GM23338 (cell line): ENCODE data around the gene PEPD. TPM values are rescaled to one million over a fixed set of nuclear protein-coding genes. Genes with fewer than 3 reads are reported as not detected.
"Not testable (repeated sequence)": the region's sequence is repeated elsewhere in the genome, so short reads cannot be mapped to it uniquely, and the experiment has no call there.

Experiments
- ATAC-seq: fragments of 200-7000 bp; cut with Tn5 transposase; 3 replicates; pipeline ENCODE4 v1.9.1; 2020
- DNase-seq: peaks from one replicate; pipeline ENCODE4 v3.0.0-alpha.2; 2015; ENCODE audit warnings: low spot score
- H2AFZ ChIP-seq: fragments of 200-600 bp; sonication (generic); 2 replicates; pipeline ENCODE4 v1.8.0; 2016; ENCODE audit warnings: antibody characterized with exemption, mild to moderate bottlenecking, moderate library complexity
- H3F3A ChIP-seq: fragments of 200-600 bp; sonication (generic); replicated peaks from 2 replicates; pipeline ENCODE4 v1.8.0; 2017; ENCODE audit warnings: antibody characterized with exemption, mixed run types, low read depth
- H3K27ac ChIP-seq: fragments of 200-600 bp; sonication (generic); 2 replicates; pipeline ENCODE4 v1.6.1; 2016; ENCODE audit warnings: low read depth
- H3K27me3 ChIP-seq: fragments of 200-600 bp; sonication (generic); 2 replicates; pipeline ENCODE4 v1.8.0; 2016; ENCODE audit warnings: mild to moderate bottlenecking, mixed run types, moderate library complexity; ENCODE audit not compliant: insufficient read depth
- H3K36me3 ChIP-seq: fragments of 200-600 bp; sonication (generic); 2 replicates; pipeline ENCODE4 v1.8.0; 2016; ENCODE audit warnings: mild to moderate bottlenecking; ENCODE audit not compliant: insufficient read depth
- H3K4me1 ChIP-seq: fragments of 200-600 bp; sonication (generic); 2 replicates; pipeline ENCODE4 v1.8.0; 2016; ENCODE audit warnings: mild to moderate bottlenecking, moderate library complexity; ENCODE audit not compliant: insufficient read depth
- H3K4me2 ChIP-seq: fragments of 200-600 bp; sonication (generic); 2 replicates; pipeline ENCODE4 v1.7.1; 2017; ENCODE audit warnings: mixed run types
- H3K4me3 ChIP-seq: fragments of 200-600 bp; sonication (generic); 2 replicates; pipeline ENCODE4 v1.6.1; 2016; ENCODE audit warnings: mixed run types
- H3K79me2 ChIP-seq: fragments of 200-600 bp; sonication (generic); replicated peaks from 2 replicates; pipeline ENCODE4 v1.8.0; 2017; ENCODE audit warnings: mild to moderate bottlenecking; ENCODE audit not compliant: insufficient read depth
- H3K9me2 ChIP-seq: fragments of 200-600 bp; sonication (generic); 2 replicates; pipeline ENCODE4 v1.8.0; 2017; ENCODE audit not compliant: insufficient read depth
- H4K20me1 ChIP-seq: fragments of 200-600 bp; sonication (generic); replicated peaks from 2 replicates; pipeline ENCODE4 v1.8.0; 2017; ENCODE audit warnings: mild to moderate bottlenecking; ENCODE audit not compliant: insufficient read depth
- H3K27ac Mint-ChIP-seq: 2 replicates; pipeline ENCODE4 v1.8.0; 2020; ENCODE audit warnings: inconsistent platforms, mild to moderate bottlenecking, moderate library complexity, mixed read lengths
- H3K27me3 Mint-ChIP-seq: 3 replicates; pipeline ENCODE4 v1.8.0; 2022; ENCODE audit warnings: low read depth, mild to moderate bottlenecking, moderate library complexity, mixed read lengths, inconsistent platforms; ENCODE audit not compliant: insufficient read depth, poor library complexity
- H3K36me3 Mint-ChIP-seq: 3 replicates; pipeline ENCODE4 v1.8.0; 2021; ENCODE audit warnings: low read depth, mild to moderate bottlenecking, inconsistent platforms, moderate library complexity, mixed read lengths
- H3K4me1 Mint-ChIP-seq: 3 replicates; pipeline ENCODE4 v1.8.0; 2020; ENCODE audit warnings: mild to moderate bottlenecking, inconsistent platforms, mixed read lengths
- H3K4me3 Mint-ChIP-seq: 3 replicates; pipeline ENCODE4 v1.8.0; 2021; ENCODE audit warnings: moderate library complexity, mild to moderate bottlenecking, inconsistent platforms, mixed read lengths
- H3K9me3 Mint-ChIP-seq: 3 replicates; pipeline ENCODE4 v1.8.0; 2020; ENCODE audit warnings: moderate library complexity, mild to moderate bottlenecking, inconsistent platforms, mixed read lengths
- EZH2 ChIP-seq: fragments of 200-600 bp; sonication (generic); IDR thresholded peaks from one replicate; pipeline ENCODE4 v1.8.0; 2017; ENCODE audit warnings: antibody characterized with exemption, mild to moderate bottlenecking, low read depth; ENCODE audit not compliant: unreplicated experiment
- EZH2phosphoT487 ChIP-seq: fragments of 200-600 bp; sonication (generic); IDR thresholded peaks from one replicate; pipeline ENCODE4 v1.8.1; 2018; ENCODE audit warnings: antibody characterized with exemption; ENCODE audit not compliant: unreplicated experiment
- JUNB ChIP-seq: IDR thresholded peaks from one replicate; pipeline ENCODE4 v1.6.1; 2016; ENCODE audit warnings: antibody characterized with exemption; ENCODE audit not compliant: unreplicated experiment
- POLR2AphosphoS5 ChIP-seq: IDR thresholded peaks from 2 replicates; pipeline ENCODE4 v1.6.1; 2016; ENCODE audit warnings: antibody characterized with exemption, low read depth
- STAT1 ChIP-seq: IDR thresholded peaks from one replicate; pipeline ENCODE4 v1.6.1; 2016; ENCODE audit warnings: antibody characterized with exemption; ENCODE audit not compliant: unreplicated experiment
- ZNF331 ChIP-seq: fragments of 250-450 bp; sonication (Bioruptor Pico); IDR thresholded peaks from 2 replicates; pipeline ENCODE4 v1.5.0; 2020; ENCODE audit warnings: low read depth, mild to moderate bottlenecking, moderate library complexity
- ZNF462 ChIP-seq: fragments of 250-450 bp; sonication (Bioruptor Pico); IDR thresholded peaks from 2 replicates; pipeline ENCODE4 v1.5.0; 2020; ENCODE audit warnings: mild to moderate bottlenecking, moderate library complexity
- polyA plus RNA-seq: library from polyadenylated mRNA; unstranded; fragments of >200 nt; fragmentation: Nextera tagmentation; extraction: Ambion mirVana; gene quantifications from 2 replicates; pipeline ENCODE4 v1.2.1, GENCODE V29; 2016
- total RNA-seq: library from RNA; depleted of rRNA; stranded (reverse); fragments of >200 nt; shearing (Covaris generic); gene quantifications from 2 replicates; pipeline ENCODE4 v1.2.3, GENCODE V29; 2014
- TF ChIP-seq, protein P1 (sequence below), 2 experiments: fragments of 200-600 bp in 1 of 2; sonication (generic) in 1 of 2; conservative IDR thresholded peaks; 2 replicates each; pipeline versions ENCODE4 v1.5.1 to v1.6.1; 2016 to 2017; ENCODE audit warnings: antibody characterized with exemption in 2 of 2, low read depth in 2 of 2, mild to moderate bottlenecking in 2 of 2, moderate library complexity in 1 of 2
- TF ChIP-seq, protein P2 (sequence below): IDR thresholded peaks from 2 replicates; pipeline ENCODE4 v1.6.1; 2016; ENCODE audit warnings: antibody characterized with exemption
- TF ChIP-seq, protein P3 (sequence below): IDR thresholded peaks from one replicate; pipeline ENCODE4 v1.6.1; 2018; ENCODE audit warnings: antibody characterized with exemption; ENCODE audit not compliant: unreplicated experiment

Gene PEPD
- total and polyA plus RNA-seq, 2 experiments from 2014 or later = 81.7 to 89.2 TPM

DNA sequence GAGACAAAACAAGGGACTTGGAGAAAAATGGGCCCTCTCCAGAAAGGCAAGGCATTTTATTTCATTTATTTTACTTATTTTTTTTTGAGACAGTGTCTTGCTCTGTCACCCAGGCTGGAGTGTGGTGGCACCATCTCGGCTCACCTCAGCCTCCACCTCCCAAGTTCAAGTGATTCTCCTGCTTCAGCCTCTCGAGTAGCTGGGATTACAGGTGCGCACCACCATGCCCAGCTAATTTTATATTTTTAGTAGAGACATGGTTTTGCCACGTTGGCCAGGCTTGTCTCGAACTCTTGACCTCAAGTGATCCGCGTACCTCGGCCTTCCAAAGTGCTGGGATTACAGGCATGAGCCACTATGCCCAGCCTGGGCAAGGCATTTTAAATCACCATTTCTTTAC, 31.0 kb downstream of the PEPD start:
- not testable (repeated sequence) for H3K27me3 Mint-ChIP-seq, ATAC-seq, H3K36me3 ChIP-seq, H3K4me3 Mint-ChIP-seq, H4K20me1 ChIP-seq, H3F3A ChIP-seq, H2AFZ ChIP-seq, H3K27ac Mint-ChIP-seq, H3K36me3 Mint-ChIP-seq, H3K4me3 ChIP-seq, H3K9me3 Mint-ChIP-seq, DNase-seq, H3K79me2 ChIP-seq, H3K27ac ChIP-seq, H3K9me2 ChIP-seq, H3K4me1 Mint-ChIP-seq, H3K27me3 ChIP-seq, H3K4me1 ChIP-seq, H3K4me2 ChIP-seq

DNA sequence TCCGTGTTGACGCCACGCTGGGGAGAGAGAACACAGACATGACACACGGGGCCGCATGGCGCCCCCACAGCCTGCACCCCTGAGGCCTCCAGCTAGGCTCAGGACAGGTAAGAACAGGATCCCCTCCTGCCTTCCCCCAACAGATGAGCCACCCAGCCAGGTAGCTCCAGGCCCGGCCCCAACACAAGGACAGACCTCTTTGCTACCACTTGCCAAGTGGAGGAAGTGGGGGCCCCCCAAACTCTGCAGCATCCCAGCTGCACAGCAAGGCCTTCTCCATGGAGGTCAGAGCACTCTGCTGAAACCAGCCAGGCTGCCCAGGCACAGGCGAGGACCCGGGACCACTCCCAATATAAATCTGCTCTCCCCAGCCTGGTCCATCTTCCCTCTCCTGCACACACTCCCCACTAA, 31.5 kb downstream of the PEPD start:
- ATAC-seq (no peak), DNase-seq (no peak)
- H3K36me3 Mint-ChIP-seq = peaks cover 4% of the 10 kb centered on the region; the same call in 2 of the 3 replicates
- Histone ChIP-seq H3K4me3 (no peak overlapping the region), H3K4me1 (no peaks in the 10 kb centered on the region), H3F3A (no peaks in the 10 kb centered on the region), H3K9me2 (no peaks in the 10 kb centered on the region), H3K36me3 (no peaks in the 10 kb centered on the region), H3K4me2 (no peak overlapping the region), H3K27ac (no peak overlapping the region), H3K27me3 (no peaks in the 10 kb centered on the region), H4K20me1 (no peaks in the 10 kb centered on the region; the same call in 1 of the 2 replicates), H3K79me2 (no peaks in the 10 kb centered on the region), H2AFZ (no peak overlapping the region)
- no peak overlapping the region for H3K4me3 Mint-ChIP-seq
- H3K27ac Mint-ChIP-seq = no peak overlapping the region
- H3K4me1 Mint-ChIP-seq = no peaks in the 10 kb centered on the region
- H3K9me3 Mint-ChIP-seq = no peaks in the 10 kb centered on the region
- H3K27me3 Mint-ChIP-seq = peaks cover 3% of the 10 kb centered on the region
- TF ChIP-seq, protein P1, sequence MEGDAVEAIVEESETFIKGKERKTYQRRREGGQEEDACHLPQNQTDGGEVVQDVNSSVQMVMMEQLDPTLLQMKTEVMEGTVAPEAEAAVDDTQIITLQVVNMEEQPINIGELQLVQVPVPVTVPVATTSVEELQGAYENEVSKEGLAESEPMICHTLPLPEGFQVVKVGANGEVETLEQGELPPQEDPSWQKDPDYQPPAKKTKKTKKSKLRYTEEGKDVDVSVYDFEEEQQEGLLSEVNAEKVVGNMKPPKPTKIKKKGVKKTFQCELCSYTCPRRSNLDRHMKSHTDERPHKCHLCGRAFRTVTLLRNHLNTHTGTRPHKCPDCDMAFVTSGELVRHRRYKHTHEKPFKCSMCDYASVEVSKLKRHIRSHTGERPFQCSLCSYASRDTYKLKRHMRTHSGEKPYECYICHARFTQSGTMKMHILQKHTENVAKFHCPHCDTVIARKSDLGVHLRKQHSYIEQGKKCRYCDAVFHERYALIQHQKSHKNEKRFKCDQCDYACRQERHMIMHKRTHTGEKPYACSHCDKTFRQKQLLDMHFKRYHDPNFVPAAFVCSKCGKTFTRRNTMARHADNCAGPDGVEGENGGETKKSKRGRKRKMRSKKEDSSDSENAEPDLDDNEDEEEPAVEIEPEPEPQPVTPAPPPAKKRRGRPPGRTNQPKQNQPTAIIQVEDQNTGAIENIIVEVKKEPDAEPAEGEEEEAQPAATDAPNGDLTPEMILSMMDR (conservative IDR thresholded peaks at IDR 0.05; ENCODE audit: low read depth in 2 of 2) = no peak
- TF ChIP-seq EZH2phosphoT487 (no peak), EZH2 (no peak), STAT1 (no peak), ZNF331 (CRISPR knock-in tag) (no peak), ZNF462 (CRISPR knock-in tag) (no peak), POLR2AphosphoS5 (no peak), JUNB (no peak)
- TF ChIP-seq, protein P2, sequence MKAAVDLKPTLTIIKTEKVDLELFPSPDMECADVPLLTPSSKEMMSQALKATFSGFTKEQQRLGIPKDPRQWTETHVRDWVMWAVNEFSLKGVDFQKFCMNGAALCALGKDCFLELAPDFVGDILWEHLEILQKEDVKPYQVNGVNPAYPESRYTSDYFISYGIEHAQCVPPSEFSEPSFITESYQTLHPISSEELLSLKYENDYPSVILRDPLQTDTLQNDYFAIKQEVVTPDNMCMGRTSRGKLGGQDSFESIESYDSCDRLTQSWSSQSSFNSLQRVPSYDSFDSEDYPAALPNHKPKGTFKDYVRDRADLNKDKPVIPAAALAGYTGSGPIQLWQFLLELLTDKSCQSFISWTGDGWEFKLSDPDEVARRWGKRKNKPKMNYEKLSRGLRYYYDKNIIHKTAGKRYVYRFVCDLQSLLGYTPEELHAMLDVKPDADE = no peak
- TF ChIP-seq, protein P3, sequence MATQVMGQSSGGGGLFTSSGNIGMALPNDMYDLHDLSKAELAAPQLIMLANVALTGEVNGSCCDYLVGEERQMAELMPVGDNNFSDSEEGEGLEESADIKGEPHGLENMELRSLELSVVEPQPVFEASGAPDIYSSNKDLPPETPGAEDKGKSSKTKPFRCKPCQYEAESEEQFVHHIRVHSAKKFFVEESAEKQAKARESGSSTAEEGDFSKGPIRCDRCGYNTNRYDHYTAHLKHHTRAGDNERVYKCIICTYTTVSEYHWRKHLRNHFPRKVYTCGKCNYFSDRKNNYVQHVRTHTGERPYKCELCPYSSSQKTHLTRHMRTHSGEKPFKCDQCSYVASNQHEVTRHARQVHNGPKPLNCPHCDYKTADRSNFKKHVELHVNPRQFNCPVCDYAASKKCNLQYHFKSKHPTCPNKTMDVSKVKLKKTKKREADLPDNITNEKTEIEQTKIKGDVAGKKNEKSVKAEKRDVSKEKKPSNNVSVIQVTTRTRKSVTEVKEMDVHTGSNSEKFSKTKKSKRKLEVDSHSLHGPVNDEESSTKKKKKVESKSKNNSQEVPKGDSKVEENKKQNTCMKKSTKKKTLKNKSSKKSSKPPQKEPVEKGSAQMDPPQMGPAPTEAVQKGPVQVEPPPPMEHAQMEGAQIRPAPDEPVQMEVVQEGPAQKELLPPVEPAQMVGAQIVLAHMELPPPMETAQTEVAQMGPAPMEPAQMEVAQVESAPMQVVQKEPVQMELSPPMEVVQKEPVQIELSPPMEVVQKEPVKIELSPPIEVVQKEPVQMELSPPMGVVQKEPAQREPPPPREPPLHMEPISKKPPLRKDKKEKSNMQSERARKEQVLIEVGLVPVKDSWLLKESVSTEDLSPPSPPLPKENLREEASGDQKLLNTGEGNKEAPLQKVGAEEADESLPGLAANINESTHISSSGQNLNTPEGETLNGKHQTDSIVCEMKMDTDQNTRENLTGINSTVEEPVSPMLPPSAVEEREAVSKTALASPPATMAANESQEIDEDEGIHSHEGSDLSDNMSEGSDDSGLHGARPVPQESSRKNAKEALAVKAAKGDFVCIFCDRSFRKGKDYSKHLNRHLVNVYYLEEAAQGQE = no peak
